Fibroblast of skin of left quadriceps (primary cell): ENCODE data around the gene NRXN3.
A peak's percentile ranks its signal among the peaks of the same experiment; 100 is the strongest.

Source experiments
- DNase-seq, 2 experiments: peaks; one replicate each; pipeline ENCODE4 v3.0.0-alpha.2; 2013; ENCODE audit warnings: low read depth in 2 of 2

NRXN3 gene

DNA sequence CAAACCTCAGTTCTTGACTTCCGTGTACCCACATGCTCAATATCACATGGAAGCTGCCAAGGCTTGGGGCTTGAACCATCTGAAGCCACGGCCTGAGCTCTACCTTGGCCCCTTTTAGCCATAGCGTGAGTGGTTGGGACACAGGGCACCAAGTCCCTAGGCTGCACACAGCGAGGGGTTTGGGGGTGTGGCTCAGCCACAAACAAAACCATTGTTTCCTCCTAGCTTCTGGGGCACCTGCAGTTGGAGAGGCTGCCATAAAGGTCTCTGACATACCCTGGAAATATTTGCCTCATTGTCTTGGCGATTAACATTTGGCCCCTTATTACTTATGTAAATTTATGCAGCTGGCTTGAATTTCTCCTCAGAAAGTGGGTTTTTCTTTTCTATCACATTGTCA, 628.6 kb downstream of the NRXN3 start:
- no peak for DNase-seq

DNA sequence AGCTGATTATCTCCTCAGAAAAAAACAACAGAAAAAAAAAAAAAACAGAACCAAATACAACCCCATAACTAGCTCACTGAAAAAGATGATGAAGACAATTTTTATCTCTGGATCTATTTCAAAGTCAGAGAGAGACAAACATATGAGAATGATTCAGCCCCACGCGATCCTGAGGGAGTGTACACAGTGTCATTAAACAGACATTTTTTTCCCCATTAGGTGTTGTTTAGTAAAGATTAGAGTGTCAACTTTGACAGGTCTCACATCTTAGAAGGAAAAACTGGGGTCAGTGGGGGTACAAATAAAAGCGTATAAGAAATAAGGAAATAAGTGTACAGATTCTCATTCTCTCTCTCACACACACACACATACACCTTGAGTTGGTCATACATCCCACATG, 635.4 kb downstream of the NRXN3 start:
- DNase-seq = no peak

DNA sequence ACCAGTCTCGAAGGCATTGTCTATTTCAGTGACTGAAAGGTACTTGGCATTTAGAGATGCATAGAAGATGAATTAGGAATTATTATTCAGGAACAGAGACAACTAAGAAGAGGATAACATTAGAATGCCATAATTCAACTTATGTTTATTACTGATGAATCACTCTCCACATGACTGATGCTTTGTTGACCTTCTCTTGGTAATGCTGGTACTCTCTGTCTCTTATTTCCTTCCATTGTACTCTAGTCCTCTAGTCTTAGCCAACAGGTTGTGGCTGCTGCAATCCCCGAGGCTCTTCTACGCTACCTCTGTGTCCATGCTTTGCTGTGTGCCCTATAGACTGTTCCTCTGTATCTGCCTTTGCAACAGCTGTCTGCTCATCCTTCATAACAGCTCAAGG, 652.9 kb downstream of the NRXN3 start:
- DNase-seq = no peak

DNA sequence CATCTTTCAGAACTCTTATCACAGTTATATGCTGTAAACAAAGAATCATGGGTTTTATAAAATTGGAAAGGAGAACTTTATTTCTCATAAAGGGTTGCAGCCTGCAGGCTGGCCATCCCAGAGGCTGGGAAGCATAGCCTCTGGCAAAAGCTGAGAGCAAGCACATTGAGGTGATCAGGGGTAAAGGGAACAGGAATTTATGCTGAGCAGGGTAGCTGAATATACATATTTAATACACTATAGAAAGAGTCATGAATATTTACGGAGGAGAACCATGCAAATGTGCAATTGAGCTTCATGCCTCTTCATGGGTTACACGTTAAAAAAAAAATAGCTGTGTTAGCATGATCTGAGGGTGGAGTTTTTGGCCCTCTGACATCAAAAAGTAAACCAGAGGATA, 653.3 kb downstream of the NRXN3 start:
- DNase-seq = no peak

DNA sequence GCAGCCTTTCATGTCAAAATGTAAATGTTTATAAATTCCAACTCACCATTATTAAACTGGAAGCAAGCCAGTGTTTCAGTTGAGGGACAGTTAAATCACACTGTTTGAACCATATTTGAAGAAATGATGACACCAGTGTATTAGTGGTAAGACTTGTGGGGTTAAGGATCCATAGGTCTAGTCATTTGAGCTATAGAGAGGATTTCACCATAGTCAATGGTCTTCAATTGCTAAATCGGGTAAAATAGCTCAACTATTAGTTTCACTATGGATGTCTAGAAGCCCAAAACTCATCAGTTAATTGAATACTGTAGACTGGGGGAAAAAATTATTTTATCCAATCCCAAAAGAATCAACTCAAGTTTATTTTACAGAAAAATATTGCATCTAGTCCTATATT, 659.1 kb downstream of the NRXN3 start:
- no peak for DNase-seq

DNA sequence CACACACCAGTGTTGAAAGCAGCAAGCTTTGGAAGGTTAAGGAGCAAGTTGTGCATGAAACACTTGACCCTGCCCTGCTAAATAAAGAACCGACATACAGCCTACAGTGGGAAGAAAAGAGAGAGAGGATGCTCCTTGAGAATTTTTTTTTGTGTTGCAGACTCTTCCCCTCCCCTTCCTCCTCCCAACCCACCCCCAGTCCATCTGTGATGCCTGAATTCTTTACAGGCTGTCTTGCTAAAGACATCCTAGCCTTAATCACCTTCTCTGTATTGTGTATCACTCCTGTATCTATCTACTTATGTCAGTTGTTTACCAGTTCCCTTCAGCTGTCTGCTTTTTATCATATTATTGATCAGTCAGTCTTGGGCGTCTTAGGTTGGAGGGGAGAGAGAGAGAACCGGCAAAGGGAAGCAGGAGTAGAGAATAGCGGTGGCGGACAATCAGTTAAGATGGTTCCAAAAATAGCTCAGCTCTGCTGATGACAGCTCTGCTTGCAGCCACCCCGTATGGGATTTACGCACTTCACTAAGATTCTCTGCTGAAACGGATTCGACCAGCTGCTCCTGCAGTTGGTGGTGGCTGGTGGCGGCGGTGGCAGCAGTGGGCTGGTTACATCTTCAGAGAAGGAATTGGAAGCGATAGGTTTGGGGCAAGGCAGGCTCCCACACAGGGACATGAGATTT, 664.7 kb downstream of the NRXN3 start:
- no peak for DNase-seq

DNA sequence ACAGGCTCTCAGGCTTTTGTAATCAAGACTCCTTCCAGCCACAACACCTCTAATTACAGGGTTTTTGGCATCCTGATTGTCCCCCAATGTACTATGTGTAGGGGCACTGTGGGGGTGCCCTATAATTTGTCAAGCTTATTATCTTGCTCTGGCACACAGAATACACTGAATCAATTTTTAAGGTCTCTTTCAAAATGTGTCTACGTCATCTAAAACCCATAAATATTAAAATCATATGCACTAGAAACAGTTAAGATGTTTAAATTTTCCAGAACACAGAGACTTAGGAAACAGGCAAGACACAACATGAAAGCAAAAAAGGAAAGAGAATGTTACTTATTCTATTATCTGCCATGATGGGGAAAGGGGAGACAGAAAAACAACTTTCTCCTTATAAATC, 665.7 kb downstream of the NRXN3 start:
- DNase-seq = no peak

DNA sequence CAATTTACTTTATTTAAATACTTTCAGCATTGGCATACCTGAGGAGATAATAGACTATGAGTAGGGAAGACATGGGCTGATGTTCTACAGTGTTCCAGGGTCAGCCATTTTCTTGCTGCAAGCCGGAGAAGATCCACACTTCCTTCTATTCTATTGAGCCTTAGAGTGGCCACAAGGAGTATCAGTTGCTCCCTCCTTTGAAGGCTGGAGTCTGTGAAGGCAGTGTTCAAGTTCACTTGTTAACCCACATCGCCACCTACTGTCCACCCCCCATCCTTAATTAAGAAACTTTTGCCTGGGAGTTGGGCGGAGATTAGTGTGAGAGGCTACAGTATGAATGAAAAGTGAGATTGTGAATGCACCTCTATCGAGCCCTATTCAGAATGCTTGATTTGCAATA, 666.6 kb downstream of the NRXN3 start:
- DNase-seq = peak; percentile 7 to 8

DNA sequence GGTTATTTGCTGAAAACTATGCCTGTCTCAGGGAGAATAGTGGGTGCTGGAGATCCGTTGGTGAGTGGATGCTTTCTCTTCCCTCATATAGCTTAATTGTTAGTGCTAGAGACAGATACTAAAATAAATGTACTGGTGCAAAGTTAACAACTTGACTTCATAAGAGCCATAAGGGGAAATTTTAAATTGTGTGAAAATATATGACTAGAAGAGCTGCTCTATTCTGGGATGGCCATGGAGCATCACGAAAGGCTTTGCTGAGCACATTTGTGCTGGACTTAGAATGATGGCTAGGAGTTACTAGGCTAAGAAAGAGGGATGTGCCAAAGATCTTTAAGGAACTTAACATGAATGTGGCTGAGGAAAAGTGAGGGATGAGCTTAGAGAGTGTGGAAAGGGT, 668.8 kb downstream of the NRXN3 start:
- DNase-seq = no peak

DNA sequence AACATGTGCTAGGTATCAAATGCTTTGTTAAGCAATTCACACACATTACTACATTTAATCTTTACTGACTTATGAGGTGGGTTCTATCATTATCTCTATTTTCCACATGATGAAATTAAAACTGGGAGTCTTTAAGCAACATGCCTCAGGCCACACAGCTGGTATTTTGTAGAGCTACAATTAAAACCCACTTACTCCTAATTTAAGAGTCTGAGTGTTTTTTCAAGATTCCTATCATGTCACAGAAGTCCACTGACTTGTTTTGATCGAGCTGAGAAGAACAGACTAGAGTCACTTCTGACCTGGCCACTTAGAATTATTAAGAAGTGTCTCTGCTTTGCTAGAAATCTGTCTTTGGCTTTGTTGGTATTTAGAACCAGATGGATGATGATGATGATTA, 670.7 kb downstream of the NRXN3 start:
- DNase-seq = no peak

DNA sequence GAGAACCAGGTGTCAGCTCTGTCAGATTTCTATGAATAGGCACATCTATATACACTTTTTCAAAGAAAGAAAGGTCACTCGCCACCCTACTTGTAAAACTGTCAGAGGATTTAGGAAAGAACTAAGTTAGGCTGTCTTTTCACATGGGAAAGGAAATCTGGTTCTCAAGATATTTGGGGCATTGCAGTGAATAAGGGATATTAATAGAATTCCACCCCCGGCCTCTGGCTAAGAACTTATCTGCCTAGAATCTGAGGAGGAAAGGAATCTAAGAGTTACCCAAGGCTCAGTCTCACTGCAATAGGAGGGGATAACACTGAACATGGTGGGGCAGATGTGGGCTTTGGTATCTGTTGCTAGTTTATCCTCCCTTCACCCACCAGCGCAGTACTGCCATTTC, 677.6 kb downstream of the NRXN3 start:
- DNase-seq = no peak

DNA sequence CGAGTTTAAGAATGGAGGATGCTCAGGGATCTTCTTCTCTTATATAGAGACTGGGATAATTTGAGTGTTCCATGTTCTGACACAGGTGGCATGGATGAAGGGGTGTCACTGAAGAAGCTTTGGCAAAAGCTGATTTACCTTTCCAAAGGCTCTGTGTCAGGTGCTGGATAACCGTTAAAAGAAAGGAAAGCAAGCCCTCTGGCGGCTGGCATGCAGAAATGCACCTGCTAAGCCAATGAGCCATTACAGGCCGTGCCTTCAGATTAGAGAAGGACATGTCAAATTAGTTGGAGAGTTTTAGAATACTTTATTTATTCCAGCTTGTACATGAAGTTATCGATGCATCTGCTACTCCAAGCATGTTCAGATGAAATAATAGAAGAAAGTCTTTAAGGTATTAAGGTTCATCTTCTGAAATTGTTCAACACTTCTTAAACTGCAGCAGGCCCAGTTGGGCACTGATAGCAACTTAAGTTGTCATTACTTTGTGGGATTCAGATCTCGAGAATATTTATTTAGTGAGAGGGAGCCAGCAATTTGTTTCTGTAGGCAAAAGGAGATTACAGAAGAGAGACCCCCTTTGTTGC, 678.2 kb downstream of the NRXN3 start:
- DNase-seq = peak in 1 of 2 experiments; percentile 3

DNA sequence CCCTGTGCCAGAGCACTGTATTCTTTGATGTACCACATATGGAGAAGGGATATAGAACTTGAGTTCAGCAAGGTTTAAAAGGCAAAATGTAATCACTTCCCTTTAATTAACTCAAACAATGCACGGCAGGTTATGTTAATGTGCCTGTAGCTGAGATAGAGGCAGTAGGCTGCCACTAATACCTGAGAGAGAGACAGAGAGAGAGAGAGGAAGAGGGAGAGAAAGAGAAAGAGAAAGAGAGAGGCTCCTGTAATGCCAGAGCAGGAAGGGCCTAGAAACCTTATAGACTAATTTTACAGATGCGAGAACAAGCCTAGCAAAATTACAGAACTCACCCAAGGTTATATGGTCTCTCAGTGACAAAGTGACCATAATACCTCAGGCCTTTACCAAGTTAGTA, 679.8 kb downstream of the NRXN3 start:
- no peak for DNase-seq

DNA sequence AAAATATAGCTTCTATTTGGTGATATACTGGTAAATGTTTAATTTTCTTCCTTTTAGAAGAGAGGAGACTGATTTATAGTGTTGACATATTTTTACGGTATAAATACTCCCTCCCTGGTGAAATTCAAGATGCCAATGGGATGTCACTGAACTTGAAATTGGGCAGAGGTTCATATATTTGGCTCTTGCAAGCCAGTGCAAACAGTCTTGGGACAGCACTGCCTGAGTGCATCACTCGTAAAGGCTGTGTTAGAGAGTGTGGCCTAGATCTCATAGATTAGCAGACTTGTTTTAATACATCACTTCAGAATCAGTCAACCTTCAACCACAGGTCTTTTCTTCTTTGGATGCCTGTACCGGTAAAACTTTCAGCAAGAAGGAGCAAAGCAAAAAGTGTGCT, 681.0 kb downstream of the NRXN3 start:
- no peak for DNase-seq

DNA sequence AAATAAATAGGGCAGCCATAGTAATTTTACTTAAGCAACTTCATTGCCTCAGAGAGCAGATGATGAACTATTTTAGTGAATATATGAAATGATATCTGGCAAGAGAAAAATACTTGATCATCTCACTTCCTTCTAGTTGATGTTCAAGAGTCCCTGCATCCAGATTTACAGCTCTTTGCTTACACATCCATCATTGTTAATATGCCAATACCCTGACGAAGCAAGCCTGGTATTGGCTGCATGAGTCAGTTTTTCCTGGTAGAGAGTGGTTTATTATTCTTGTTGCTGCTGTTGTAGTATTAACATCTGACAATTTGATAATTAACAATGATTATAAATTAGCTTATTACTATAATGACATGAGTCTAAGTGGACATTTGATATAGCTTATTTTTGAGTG, 681.9 kb downstream of the NRXN3 start:
- DNase-seq = no peak

DNA sequence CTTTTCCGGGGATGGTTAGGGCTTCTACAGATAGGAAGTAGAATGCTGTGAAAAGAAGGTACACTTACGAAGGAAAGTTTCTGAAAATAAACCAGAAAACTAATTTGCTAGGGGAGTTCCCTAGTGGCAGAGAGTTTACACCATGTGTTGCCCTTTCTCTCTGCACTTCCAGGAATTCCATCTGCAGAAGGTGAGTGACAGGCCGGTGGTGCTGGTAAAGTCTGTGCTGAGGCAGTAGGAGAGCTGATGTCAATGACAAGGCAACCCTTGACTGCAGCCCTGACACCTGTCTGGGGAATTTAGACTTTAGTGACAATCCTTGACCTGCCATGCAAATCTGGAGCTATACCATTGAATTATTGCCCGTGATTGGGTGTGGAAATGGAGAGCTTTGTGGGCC, 687.8 kb downstream of the NRXN3 start:
- DNase-seq = no peak

DNA sequence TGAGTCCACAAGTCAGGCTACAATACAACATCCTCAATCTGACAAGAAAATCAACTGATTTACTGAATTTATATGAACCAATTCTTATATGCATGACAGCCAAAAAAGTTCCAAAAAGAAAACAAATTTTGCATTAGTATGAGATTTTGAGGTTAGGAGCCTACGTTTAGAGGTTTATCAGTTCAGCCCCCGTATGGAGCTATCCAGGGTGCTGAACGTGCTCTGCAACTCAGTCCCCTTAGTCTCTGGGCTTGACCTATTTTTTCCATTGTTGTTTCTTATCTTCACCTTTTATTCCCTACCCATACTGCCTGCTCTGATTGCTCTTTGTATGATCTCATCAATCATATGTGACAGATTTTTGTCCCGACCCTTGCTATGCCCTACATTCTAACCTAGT, 693.0 kb downstream of the NRXN3 start:
- peak; percentile 3 to 4 for DNase-seq

DNA sequence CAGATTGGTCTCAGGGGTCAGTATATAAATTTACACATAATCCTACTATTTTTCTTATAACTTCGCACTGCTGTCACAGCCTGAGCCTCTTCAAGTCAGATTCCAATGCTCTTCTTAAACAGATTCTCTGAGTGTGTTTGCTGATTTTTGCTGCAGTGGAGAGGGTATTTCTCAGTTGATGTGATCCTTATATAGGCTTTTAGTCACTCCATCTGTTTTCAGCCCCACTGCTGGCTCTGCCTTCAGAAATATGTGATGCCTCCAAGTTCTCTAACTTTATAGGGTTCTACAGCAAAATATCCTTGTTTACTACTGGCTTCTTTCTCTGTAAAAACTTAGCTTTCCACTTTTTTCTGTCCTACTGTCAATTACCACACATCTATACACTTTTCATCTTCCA, 702.7 kb downstream of the NRXN3 start:
- no peak for DNase-seq

DNA sequence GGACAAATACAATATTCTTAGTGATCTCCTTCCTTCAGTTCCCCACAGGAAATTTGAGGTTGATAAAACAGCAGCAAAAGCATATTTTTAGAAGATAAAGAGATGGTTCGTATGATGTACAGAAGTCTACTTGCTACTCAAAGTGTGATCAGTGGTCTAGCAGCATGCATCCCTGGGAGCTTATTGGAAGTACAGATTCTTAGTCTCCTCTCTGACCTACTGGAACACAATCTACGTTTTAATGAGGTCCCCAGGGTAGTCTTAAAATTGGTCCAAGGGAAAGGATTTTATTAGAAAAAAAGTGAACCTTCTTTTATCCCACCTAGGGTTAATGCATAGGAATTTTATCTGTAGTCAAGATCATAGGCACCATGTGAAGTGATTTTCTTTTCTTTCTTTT, 703.4 kb downstream of the NRXN3 start:
- DNase-seq = no peak

DNA sequence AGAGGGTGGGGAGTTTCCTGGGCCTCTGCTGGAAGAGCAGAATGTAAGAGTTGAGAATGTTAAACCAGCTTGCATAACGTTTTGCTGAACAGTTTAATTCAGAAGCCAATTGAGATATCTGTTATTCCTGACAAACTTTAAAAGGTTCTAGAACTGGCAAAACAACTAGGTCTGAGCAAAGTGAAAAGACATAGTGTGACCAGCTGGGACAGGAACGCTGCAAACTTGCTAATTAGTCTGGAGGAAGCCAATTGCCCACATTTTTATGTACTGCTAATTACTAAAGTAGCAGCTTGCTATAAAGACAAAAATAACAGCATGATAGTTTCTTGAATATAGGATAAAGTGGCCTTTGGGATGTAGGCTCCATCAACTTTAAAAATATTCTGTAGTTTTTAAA, 704.9 kb downstream of the NRXN3 start:
- no peak for DNase-seq

DNA sequence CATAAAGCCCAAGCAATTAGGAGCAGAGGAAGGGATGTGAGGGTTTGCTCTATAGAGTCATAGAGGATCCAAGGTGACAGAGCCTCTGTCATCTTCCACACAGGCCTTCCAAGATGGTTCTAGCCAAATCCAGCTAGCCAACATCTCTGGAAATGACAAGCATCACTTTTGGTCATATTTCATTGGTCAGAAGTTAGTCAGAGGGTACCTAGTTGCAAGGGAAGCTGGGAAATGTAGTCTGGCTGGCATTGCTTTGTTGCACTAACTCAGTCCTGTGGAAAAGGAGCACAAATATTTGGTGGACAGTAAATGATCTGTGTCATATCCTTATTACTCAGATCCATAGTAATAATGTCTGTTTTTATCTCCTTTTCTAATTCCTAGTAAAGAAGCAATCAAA, 715.7 kb downstream of the NRXN3 start:
- DNase-seq = no peak

DNA sequence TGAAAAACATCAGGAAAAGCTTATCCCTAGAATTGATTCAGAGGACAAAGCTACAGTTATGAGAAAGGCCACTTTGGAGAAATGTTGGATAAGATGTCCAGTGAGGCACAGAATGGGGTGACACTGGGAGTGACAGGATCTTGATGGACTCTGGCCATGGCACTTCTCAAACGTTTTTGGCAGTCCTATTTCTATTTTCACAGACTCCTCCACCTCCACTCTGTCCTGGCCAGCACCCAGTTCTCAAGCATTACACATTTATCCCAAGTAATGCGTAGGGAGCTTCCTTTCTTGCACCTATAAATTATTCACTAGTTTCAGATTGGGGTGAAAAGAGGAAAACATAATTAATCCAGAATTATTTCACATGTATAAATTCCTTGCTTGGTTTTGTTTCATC, 727.3 kb downstream of the NRXN3 start:
- DNase-seq = no peak

DNA sequence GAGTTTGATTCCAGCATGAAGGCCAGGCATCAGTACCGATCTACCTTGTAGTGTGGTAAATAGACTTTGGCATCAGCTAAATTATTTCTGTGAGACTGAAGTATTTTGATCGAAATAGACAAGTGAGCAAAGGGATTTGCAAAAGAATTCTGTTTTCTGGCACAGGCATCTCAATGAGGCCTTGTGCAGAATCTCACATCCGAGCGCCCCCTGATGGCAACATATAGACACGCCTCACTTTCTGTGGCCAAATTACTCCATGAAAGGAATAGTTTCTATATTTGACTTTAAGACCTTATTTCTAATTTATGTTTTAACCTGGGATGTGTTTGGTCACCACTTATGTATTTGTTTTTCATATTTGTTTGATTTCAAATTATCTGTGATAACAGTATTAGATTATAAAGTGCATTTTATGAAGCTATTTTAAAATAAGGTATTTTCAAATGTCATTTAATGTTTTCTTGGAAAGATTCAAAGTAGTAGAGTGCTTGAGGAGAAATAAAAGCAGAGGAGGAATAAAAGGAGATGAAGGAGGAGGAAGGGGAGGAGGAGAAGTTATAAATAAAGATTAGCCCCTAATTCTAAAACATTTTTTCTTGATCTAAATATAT, 731.9 kb downstream of the NRXN3 start:
- DNase-seq = peak; percentile 6 to 13

DNA sequence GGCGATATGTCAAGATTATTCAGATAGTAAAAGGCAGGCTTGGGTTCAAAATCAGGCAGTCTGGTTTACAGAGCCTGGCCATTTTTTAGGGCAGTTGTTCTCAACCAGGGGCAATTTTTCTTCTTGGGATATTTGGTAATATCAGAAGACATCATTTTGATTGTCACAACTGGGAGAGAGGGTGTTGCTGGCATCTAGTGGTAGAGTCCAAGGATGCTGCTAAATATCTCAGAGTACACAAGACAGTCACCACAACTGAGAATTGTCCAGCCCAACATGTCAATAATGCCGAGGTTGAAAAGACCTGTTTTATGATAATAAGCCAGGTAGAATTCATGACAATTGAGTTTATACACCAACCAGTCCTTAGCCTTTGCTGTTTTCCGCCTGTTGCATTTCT, 733.9 kb downstream of the NRXN3 start:
- no peak for DNase-seq
